ENCODE measurements around the gene SPATA7. TPM values are rescaled to one million over a fixed set of nuclear protein-coding genes. Genes with fewer than 3 reads are reported as not detected.

SPATA7 gene, protein sequence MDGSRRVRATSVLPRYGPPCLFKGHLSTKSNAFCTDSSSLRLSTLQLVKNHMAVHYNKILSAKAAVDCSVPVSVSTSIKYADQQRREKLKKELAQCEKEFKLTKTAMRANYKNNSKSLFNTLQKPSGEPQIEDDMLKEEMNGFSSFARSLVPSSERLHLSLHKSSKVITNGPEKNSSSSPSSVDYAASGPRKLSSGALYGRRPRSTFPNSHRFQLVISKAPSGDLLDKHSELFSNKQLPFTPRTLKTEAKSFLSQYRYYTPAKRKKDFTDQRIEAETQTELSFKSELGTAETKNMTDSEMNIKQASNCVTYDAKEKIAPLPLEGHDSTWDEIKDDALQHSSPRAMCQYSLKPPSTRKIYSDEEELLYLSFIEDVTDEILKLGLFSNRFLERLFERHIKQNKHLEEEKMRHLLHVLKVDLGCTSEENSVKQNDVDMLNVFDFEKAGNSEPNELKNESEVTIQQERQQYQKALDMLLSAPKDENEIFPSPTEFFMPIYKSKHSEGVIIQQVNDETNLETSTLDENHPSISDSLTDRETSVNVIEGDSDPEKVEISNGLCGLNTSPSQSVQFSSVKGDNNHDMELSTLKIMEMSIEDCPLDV
- total RNA-seq, result 8.1 and 11.4 TPM in 2 replicates

DNA sequence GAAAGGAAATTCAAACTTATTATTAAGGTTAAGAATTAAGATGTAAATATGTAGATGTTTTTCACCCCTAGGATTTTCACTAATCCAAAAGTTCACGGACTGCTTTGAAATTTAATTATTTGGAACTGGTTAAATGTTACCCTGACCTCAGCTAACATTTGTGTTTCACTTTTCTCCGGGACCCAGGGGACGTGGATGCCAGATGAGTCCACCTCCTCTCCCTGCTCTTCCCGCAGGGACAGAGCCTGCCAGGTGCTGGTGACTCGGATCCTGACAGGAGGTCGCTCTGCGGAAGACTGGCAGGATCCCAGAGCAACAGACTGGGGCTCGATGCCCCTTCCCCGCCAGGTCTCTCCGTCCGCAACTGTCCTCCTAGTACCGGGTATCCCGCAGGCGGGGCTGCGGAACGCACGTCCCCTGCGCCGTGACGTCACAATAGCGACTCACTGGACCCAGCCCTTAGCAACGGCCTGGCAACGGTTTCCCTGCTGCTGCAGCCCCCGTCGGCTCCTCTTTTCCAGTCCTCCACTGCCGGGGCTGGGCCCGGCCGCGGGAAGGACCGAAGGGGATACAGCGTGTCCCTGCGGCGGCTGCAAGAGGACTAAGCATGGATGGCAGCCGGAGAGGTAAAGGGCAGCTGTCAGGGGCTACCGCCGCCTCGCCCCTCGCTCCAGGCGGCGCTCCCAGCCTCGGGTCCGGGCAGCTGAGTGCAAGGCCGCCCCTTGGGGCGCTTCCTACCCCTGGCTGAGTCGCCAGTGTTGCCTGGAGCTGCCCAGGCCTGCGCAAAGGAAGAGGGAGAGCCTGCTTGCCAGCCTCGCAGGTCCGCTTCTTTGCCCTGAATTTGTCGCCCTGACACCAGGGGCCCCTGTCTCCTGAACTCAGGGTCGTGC is at the start of gene SPATA7:
SPATA7 (plus strand) TSS at position 446 of the 890 bp plus-strand sequence; CDS start at position 608, 162 bp downstream.

Other genes with a start within 250 kb of the SPATA7 start
- gene KCNK10, start 62.4 kb upstream of the SPATA7 start, total RNA-seq, result not detected in 2 replicates
- gene PTPN21, start 169.3 kb downstream of the SPATA7 start, total RNA-seq, result 3.9 and 4.4 TPM in 2 replicates
- 41.6 and 53.2 TPM in 2 replicates for gene ZC3H14, start 177.4 kb downstream of the SPATA7 start, total RNA-seq

Data from epithelial cell of umbilical artery (primary cell).